ENCODE data around the gene SMU1.

The SMU1 gene

DNA sequence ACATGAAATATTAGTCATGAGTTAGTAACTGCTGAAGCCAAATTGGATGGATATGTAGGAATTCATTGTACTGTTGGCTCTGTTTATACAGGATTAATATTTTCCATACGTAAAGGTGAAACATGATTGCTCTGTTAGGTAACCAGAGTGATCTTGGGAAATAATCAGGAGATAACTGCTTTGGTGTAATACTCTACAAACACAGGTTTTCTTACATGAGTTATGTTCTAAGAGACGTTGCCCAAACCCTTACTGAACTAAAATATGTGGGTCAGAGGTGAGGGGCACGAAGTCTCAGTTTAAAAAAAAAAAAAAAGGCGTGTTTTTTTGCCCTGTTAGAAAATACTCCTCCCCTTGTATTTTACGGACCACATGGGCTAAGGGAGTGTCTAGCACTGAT, 43.6 kb downstream of the SMU1 start:
- Histone ChIP-seq H3K4me1 (ENCODE audit: control insufficient read depth, insufficient read depth, low read length) (peaks cover 8% of the 10 kb centered on the region), H3K9ac (ENCODE audit: low read length) (no peak overlapping the region), H3K27ac (ENCODE audit: low read depth, low read length) (no peak overlapping the region), H3K27me3 (ENCODE audit: control insufficient read depth, insufficient read depth, low read length) (no peaks in the 10 kb centered on the region), H3K4me3 (ENCODE audit: low read length) (no peak overlapping the region), H3K36me3 (ENCODE audit: control insufficient read depth, insufficient read depth, low read length) (peaks cover 42% of the 10 kb centered on the region)

DNA sequence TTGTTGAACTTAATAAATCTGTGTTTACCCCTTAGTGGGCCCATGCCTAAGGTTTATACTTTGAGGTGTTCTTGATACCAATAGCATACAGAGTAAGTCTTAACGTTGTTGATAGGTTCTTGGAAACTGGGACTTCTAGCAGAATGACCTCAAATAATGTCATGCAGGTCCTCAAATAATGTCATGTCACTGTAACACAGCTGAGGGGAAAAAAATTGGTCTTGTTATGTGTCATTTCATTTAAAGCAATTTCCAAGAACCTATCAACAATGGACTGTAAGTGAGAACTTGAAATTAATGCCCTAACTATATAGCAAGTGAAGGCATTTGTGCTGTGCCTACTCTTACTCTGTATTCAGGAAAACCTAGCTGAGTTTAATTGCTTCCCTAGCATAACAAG, 44.2 kb downstream of the SMU1 start:
- H3K36me3 ChIP-seq (ENCODE audit: control insufficient read depth, insufficient read depth, low read length) = peaks cover 43% of the 10 kb centered on the region
- H3K4me1 ChIP-seq (ENCODE audit: control insufficient read depth, insufficient read depth, low read length) = peaks cover 8% of the 10 kb centered on the region
- no peaks in the 10 kb centered on the region for H3K27me3 ChIP-seq (ENCODE audit: control insufficient read depth, insufficient read depth, low read length)
- H3K27ac ChIP-seq (ENCODE audit: low read depth, low read length) = no peak overlapping the region
- no peak overlapping the region for H3K9ac ChIP-seq (ENCODE audit: low read length)
- no peak overlapping the region for H3K4me3 ChIP-seq (ENCODE audit: low read length)

DNA sequence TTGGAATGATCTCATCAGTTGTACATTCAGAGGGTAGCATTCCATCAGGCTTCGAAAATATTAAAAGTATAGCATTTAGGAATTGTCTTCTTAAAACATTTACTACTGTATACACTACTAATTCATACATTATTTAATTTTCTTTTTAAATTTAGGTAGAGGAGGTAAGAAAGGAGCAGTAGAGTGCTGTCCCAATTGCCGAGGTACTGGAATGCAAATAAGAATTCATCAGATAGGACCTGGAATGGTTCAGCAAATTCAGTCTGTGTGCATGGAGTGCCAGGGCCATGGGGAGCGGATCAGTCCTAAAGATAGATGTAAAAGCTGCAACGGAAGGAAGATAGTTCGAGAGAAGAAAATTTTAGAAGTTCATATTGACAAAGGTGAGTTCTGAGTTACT, 46.2 kb downstream of the SMU1 start:
- Histone ChIP-seq H3K9ac (ENCODE audit: low read length) (no peak overlapping the region), H3K4me1 (ENCODE audit: control insufficient read depth, insufficient read depth, low read length) (peaks cover 10% of the 10 kb centered on the region), H3K36me3 (ENCODE audit: control insufficient read depth, insufficient read depth, low read length) (peaks cover 30% of the 10 kb centered on the region), H3K27ac (ENCODE audit: low read depth, low read length) (no peak overlapping the region), H3K4me3 (ENCODE audit: low read length) (no peak overlapping the region), H3K27me3 (ENCODE audit: control insufficient read depth, insufficient read depth, low read length) (no peaks in the 10 kb centered on the region)

DNA sequence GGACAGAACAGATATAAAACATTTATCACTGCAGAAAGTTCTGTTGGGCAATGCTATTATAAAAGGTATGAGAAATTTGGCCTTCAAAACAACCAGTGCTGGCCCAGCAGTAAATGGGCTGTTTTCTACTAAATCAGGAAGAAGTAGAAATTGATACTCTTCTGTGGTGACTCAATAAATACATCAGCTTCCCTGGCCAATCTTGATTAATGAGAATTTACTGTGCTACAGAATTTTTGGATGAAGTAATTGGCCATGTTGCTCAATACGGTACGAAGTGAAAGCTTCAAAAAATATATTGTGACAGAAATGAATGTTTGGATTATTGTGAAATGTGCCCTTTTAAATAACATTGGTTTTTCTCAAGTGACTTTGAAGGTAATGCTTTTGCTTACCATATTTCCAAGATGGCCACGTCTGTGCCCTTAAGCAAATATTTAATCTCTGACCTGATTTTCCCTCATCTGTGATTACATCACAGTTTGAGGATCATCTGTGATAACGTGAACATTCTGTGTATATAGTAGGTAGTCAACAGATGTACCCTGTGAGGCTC, 47.2 kb downstream of the SMU1 start:
- Histone ChIP-seq H3K27ac (ENCODE audit: low read depth, low read length) (no peak overlapping the region), H3K4me1 (ENCODE audit: control insufficient read depth, insufficient read depth, low read length) (peaks cover 12% of the 10 kb centered on the region), H3K36me3 (ENCODE audit: control insufficient read depth, insufficient read depth, low read length) (peaks cover 25% of the 10 kb centered on the region), H3K4me3 (ENCODE audit: low read length) (no peak overlapping the region), H3K27me3 (ENCODE audit: control insufficient read depth, insufficient read depth, low read length) (no peaks in the 10 kb centered on the region), H3K9ac (ENCODE audit: low read length) (no peak overlapping the region)

DNA sequence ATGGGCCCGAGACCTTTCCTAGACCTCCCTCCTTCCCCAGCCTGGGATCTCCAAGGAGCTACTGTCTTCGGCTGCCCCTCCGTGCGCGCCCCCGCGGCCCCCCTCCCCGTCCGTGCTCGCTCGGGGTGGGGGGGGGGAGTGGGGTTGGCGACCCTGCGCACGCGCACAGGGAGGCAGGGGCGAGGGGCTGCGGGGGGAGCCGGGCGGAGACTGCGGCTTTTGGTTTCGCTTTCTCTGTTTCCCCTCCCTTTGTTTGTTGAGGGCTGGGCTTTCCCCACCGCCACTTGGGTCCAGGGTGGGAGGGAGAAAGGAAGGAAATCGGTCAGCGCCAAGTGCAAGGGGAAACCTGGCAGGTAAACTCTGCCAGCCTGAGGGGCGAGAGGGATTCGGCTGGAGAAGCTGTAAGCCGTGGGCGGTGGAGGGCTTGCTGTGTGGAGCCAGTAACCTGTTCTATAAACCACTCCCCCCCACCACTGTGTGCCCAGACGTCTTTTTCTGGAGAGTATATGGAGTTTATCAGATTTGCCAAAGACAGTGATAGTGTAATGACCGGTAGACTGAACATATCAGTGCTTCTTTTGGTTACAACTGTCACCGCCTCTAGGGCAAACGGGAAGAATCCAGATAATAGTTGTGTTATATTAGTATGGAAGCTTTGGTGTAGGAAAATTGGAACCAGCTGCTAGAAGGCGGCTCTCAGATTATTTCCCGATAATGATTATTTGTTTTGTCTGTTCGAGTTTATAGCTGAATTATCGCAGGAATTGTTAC, 50.7 kb downstream of the SMU1 start:
- peak overlapping the region; percentile 96 for H3K27ac ChIP-seq (ENCODE audit: low read depth, low read length)
- peaks cover 20% of the 10 kb centered on the region for H3K4me1 ChIP-seq (ENCODE audit: control insufficient read depth, insufficient read depth, low read length)
- H3K27me3 ChIP-seq (ENCODE audit: control insufficient read depth, insufficient read depth, low read length) = no peaks in the 10 kb centered on the region
- peaks cover 13% of the 10 kb centered on the region for H3K36me3 ChIP-seq (ENCODE audit: control insufficient read depth, insufficient read depth, low read length)
- H3K9ac ChIP-seq (ENCODE audit: low read length) = peak overlapping the region; percentile 94
- H3K4me3 ChIP-seq (ENCODE audit: low read length) = peak overlapping the region; percentile 98

- Histone ChIP-seq H3K4me1 (ENCODE audit: control insufficient read depth, insufficient read depth, low read length) (peaks cover 20% of the 10 kb centered on the region), H3K9ac (ENCODE audit: low read length) (peak within 1 kb of the TSS; percentile 94), H3K4me3 (ENCODE audit: low read length) (peak within 1 kb of the TSS; percentile 98)
These were observed 51.4 kb downstream of the SMU1 start, which contains the start of gene DNAJA1 for GRCh38 chr9:33024966-33025571. Gene DNAJA1, plus strand, starts transcription at chr9:33025273. Its CDS starts 1,212 bp downstream, at chr9:33026485.

GRCh38 chr9:33024126-33024965, 52.1 kb downstream of the SMU1 start:
- Histone ChIP-seq H3K36me3 (ENCODE audit: control insufficient read depth, insufficient read depth, low read length) (peaks cover 11% of the 10 kb centered on the region), H3K27me3 (ENCODE audit: control insufficient read depth, insufficient read depth, low read length) (no peaks in the 10 kb centered on the region), H3K9ac (ENCODE audit: low read length) (peak overlapping the region; percentile 89), H3K27ac (ENCODE audit: low read depth, low read length) (peak overlapping the region; percentile 96), H3K4me3 (ENCODE audit: low read length) (peak overlapping the region; percentile 98), H3K4me1 (ENCODE audit: control insufficient read depth, insufficient read depth, low read length) (peaks cover 20% of the 10 kb centered on the region)

More at GRCh38 chr9:33024966-33025571, 51.4 kb downstream of the SMU1 start, which contains the start of gene DNAJA1:
- Histone ChIP-seq H3K27me3 (ENCODE audit: control insufficient read depth, insufficient read depth, low read length) (no peaks in the 10 kb centered on the region), H3K36me3 (ENCODE audit: control insufficient read depth, insufficient read depth, low read length) (peaks cover 11% of the 10 kb centered on the region), H3K27ac (ENCODE audit: low read depth, low read length) (peak within 1 kb of the TSS; percentile 96)

DNA sequence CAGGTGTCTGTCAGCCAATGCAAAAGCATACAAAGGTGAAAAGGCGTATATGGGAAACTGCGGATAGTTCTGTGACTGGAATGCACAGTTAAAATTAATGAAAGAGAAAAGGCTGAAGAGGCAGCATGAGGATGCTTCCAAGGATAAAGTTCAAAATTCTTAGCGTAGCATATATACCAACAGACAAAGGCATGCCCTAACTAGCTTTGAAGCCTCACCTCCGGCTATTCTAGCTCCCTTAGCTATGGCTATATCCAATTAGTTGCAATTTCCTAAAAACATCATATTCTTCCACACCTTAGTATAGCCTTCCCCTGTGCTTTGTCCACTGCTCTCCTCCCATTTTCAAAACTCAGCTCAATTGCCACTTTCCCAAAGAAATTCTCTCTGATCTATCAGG, 52.8 kb downstream of the SMU1 start:
- no peak overlapping the region for H3K9ac ChIP-seq (ENCODE audit: low read length)

GRCh38 chr9:33022755-33023154, 53.7 kb downstream of the SMU1 start:
- Histone ChIP-seq H3K4me3 (ENCODE audit: low read length) (no peak overlapping the region), H3K9ac (ENCODE audit: low read length) (no peak overlapping the region), H3K27ac (ENCODE audit: low read depth, low read length) (no peak overlapping the region), H3K36me3 (ENCODE audit: control insufficient read depth, insufficient read depth, low read length) (peaks cover 3% of the 10 kb centered on the region), H3K27me3 (ENCODE audit: control insufficient read depth, insufficient read depth, low read length) (no peaks in the 10 kb centered on the region), H3K4me1 (ENCODE audit: control insufficient read depth, insufficient read depth, low read length) (peaks cover 12% of the 10 kb centered on the region)

More for the DNA sequence above, 52.8 kb downstream of the SMU1 start:
- Histone ChIP-seq H3K27me3 (ENCODE audit: control insufficient read depth, insufficient read depth, low read length) (no peaks in the 10 kb centered on the region), H3K27ac (ENCODE audit: low read depth, low read length) (peak overlapping the region; percentile 96), H3K4me3 (ENCODE audit: low read length) (peak overlapping the region; percentile 8), H3K36me3 (ENCODE audit: control insufficient read depth, insufficient read depth, low read length) (peaks cover 5% of the 10 kb centered on the region), H3K4me1 (ENCODE audit: control insufficient read depth, insufficient read depth, low read length) (peaks cover 15% of the 10 kb centered on the region)

GRCh38 chr9:33022303-33022702, 54.2 kb downstream of the SMU1 start:
- Histone ChIP-seq H3K4me1 (ENCODE audit: control insufficient read depth, insufficient read depth, low read length) (peaks cover 12% of the 10 kb centered on the region), H3K27ac (ENCODE audit: low read depth, low read length) (no peak overlapping the region), H3K9ac (ENCODE audit: low read length) (no peak overlapping the region), H3K4me3 (ENCODE audit: low read length) (no peak overlapping the region), H3K27me3 (ENCODE audit: control insufficient read depth, insufficient read depth, low read length) (no peaks in the 10 kb centered on the region), H3K36me3 (ENCODE audit: control insufficient read depth, insufficient read depth, low read length) (no peaks in the 10 kb centered on the region)

DNA sequence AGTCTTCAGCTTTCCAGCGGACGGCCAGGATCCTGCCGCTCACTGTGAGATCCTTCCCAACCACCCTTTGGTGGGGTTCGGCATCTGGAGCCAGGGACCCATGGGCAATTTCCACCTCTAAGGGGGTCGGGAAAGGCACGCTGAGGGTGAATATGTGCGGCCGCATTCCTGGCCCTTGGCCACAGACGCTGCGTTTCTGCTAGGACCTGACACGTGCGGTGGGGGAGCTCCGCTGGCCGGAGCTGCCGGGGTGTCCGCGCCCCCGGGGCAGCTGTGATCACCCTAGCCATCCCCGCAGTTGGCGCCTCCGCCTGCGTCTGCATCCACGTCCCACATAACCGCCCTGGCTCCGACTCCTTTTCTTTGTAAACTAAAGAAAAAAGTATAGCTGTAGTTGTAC, 56.7 kb downstream of the SMU1 start:
- no peak overlapping the region for H3K9ac ChIP-seq (ENCODE audit: low read length)
- peaks cover 10% of the 10 kb centered on the region for H3K4me1 ChIP-seq (ENCODE audit: control insufficient read depth, insufficient read depth, low read length)
- no peaks in the 10 kb centered on the region for H3K36me3 ChIP-seq (ENCODE audit: control insufficient read depth, insufficient read depth, low read length)
- H3K27ac ChIP-seq (ENCODE audit: low read depth, low read length) = no peak overlapping the region
- no peak overlapping the region for H3K4me3 ChIP-seq (ENCODE audit: low read length)
- H3K27me3 ChIP-seq (ENCODE audit: control insufficient read depth, insufficient read depth, low read length) = no peaks in the 10 kb centered on the region
